Activated CD4-positive, alpha-beta T cell treated with anti-CD3 and anti-CD28 coated beads, Interleukin-10, Interleukin-2, amounts not matched to agents 100 ng/mL and 50 ng/mL, durations not matched to agents 16 hours and 8 hours (primary cell): Measurements from ENCODE around the gene C2CD2.
A peak's percentile ranks its signal among the peaks of the same experiment; 100 is the strongest.

Experiments used
- DNase-seq: peaks from one replicate; pipeline ENCODE4 v3.0.0-alpha.2; 2020

The C2CD2 gene

GRCh38 chr21:41903559-41904351 is 50.1 kb downstream of the C2CD2 start:
- no peak for DNase-seq

DNA sequence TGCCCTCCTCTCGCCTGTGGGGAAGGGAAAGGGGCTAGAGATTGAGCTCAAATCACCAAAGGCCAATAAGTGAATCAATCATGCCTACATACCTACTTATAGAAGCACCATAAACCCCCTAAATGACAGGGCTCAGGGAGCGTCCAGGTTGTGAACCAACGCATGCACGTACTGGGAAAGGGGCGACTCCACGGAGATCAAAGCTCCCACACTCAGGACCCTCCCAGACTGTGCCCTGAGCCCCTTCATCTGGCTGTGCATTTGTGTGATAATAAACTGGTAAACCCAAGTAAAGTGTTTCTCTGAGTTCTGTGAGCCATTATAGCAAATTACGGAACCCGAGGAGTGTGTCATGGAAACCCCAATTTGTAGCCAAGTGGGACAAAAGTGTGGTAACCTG is 50.9 kb downstream of the C2CD2 start:
- no peak for DNase-seq

DNA sequence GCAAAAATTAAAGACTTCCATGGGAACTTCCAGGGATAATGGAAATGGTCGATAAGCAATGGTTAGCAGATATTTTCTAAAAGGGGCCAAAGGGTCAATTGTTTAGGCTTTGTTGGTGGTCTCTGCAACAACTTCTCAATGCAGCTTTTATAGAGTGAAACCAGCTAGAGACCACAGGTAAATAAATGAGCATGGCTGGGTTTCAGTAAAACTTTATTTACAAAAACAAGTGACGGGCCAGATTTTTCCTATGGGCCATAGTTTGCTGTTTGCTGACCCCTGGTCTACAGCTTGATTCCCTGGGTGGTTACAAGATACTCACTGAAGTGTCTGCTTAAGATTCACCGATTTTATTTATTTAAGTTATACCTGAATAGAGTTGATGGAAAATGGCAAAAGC is 52.0 kb downstream of the C2CD2 start:
- DNase-seq = no peak

DNA sequence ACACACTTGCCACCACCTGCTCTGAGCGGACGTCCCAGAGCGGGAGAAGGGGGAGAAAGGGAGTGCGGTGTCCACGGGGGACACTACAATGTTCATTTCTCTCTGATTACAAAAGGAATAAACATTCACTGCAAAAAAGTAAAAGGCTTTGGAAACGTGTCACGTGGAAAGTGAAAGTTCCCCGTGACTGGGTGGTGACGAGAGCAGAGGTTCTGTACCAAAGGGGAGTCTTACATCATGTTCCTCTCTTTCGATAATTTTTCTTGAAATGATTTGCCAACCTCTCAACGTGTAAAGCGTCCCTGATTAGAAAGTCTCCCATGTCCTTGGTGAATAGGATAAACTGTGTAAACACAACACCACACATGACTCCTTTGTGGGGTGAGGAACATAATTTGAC is 52.7 kb downstream of the C2CD2 start:
- DNase-seq = peak; percentile 73

- DNase-seq = no peak
Measured at GRCh38 chr21:41900401-41900800, 53.4 kb downstream of the C2CD2 start.

GRCh38 chr21:41899426-41900202 is 54.2 kb downstream of the C2CD2 start:
- DNase-seq = peak; percentile 76

DNA sequence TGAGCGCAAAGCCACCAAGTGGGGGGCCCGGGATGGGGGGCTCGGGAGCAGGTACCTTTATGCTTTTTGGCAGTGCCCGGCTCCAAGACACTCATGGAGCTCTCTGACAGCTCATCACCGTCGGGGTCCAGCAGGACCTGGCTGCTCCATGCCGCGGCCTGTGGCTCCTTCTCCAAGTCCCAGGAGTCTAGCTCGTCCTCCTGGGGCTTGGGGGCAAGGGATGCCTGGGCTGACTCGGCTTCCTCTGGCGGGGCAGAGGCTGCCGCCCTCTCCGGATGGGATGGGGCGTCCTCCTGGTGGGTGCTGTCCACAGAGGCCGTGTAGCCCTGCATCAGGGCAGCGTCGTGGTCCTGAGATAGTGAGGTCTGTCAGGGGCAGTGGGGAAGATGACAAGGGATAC is 54.8 kb downstream of the C2CD2 start:
- no peak for DNase-seq

GRCh38 chr21:41897700-41898099 is 56.1 kb downstream of the C2CD2 start:
- no peak for DNase-seq

GRCh38 chr21:41897047-41897669 is 56.7 kb downstream of the C2CD2 start:
- DNase-seq = no peak

GRCh38 chr21:41895643-41896493 is 58.0 kb downstream of the C2CD2 start:
- peak; percentile 24 for DNase-seq

DNA sequence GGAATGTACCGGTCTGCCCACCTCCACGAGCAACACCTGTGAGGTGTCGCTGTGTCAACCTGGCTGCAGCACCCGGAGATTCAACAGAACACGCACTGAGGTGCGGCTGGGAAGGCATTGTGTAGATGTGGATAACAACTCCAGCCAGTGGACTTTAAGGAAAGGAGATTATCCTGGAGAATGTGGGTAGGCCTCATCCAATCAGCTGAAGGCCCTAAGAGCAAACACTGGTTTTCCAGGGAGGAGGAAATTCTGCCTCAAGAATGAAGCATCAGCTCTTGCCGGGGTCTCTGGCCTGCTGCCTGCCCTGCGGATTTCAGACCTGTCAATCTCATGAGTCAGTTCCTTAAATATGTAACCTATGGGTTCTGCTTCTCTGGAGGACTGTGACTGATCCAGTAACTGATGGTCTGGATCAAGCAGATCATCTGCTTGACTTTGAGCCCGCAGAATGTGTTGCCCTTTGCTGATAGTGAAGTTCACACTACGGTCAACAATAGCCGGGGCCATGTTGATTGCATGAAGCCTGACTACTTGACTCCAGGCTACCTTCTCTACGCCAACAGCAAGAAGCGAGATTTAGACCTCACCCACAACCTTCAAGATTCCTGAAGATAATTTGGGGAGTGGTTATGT is 58.8 kb downstream of the C2CD2 start:
- DNase-seq = no peak

GRCh38 chr21:41894511-41894910 is 59.3 kb downstream of the C2CD2 start:
- no peak for DNase-seq

GRCh38 chr21:41892726-41893125 is 61.1 kb downstream of the C2CD2 start:
- no peak for DNase-seq

DNA sequence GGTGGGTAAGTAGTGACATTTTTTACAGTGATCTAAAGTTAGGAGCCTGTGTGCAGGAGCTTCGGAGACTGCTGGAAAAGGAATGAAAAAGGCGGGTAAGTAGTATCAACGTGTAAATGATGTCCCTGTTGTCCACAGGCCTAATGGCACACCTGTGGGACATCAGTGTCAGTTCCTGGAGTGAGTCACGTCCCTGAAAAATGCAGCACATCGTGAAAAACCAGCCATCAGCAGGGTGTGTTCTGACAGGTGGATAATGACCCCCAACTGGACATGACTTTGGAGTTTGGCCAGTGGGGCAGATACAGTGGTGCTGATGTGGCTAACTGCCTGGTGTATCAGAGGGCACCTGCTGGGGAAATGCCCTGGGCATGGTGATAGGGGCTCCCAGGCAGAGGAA is 62.7 kb downstream of the C2CD2 start:
- DNase-seq = no peak

DNA sequence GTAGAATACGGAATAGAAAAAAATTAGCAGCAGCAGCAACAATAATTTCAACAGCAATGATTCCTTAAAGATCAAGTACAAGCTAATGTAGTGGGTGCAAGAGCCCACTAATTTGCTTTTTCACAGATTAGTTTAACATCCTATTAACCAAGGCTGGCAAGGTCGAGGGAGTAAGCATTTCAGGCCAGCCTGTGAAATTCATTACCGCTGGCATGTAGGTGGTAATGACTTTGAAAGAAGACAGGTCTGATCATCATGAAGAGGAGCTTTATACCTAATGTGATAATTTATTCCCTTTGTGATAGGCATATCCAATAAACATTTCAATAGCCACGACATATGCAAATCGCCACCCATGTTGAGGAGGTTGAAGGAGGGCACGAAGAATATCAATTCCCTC is 63.5 kb downstream of the C2CD2 start:
- no peak for DNase-seq

DNA sequence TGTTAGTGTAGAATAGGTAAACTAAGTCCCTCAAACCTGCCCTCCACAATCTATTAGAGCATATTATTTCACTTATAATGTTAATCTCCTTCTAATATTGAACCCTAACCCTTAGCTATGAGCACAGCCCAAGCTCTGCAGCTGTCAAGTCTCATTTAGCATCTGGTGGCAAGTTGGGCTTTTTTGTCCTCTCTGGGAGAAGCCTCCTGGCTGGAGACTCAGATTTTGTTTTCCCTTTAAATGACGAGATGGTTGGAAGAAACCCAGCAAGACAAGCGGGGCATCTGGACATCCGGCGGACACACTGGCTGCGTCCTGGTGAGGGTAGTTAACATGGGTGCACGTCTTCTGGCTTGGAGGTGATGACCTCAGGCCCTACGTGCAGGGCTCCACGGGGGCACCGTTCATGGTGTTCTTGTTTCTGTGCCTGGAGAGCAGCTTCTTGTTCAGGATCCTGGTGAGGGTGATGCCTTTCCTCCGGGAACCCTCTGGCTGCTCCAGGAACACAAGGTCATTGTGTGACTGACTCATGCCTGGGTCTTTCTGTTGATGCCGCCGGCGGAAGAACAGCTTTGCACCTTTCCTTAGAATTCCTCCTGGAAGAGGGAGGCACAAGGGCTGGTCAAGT is 65.0 kb downstream of the C2CD2 start:
- DNase-seq = no peak

GRCh38 chr21:41887667-41888066 is 66.2 kb downstream of the C2CD2 start:
- DNase-seq = no peak

- DNase-seq = no peak
Measured at GRCh38 chr21:41886328-41886727, 67.5 kb downstream of the C2CD2 start.

DNA sequence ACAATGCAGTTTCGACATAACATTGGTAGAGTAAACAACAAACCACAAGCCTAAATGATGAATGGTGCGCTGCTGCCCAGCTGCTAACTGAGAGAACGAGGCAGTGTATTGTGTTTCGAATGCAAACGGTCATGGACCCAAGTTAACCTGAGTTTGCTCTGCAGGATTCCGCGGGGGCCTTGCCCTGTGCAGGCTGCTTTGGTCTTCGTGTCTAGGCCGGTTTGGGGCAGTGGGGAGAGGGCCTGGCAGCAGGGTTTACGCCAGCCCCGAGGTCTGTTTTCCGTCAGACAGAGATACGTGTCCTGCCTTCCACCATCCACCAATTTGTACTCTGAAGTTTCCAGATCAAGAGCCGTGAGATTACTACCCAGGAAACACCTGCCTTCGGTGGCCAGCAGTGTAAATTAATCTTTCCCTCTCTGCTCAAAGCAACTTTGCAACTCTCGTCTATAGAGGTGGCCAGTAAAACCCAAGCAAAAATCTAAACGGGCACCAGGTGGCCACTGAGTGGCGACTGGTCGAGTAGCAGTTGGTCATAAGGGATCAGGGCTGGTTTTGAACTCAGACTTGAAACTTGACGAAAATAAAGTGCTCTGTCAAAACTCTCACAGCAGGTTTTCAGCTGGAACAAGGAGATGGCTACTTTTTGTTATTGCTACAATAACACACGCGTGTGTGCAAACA is 68.3 kb downstream of the C2CD2 start:
- DNase-seq = no peak

DNA sequence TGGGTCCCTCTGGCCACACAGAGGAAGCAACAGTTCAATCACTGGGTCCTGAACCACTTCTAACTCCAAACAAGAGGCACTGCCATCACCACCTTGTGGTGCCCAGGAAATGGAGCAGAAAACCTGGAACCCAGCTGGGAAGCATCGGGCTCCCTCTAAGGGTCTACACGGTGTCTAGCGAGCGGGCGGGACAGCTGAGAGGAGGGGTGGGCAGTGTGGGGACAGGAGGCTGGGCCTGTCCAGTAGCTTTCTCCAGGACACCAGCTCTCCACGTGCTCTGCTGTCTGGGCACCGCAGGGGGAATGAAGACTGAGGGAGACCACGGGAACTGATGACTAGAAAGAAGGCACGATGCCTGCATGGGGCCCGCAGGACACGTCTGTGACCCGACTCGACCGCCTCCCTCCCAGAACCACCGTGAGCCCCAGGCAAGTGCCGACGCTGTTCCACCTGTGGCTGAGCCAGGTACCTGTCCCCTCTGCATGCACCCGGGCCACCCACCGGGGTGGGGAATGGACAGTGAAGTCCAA is 69.3 kb downstream of the C2CD2 start:
- no peak for DNase-seq

- no peak for DNase-seq
Measured at GRCh38 chr21:41883582-41883981, 70.2 kb downstream of the C2CD2 start.
